HEK293 (cell line): Measurements from ENCODE around the gene KIF13A.
"Not testable (repeated sequence)": the region's sequence is repeated elsewhere in the genome, so short reads cannot be mapped to it uniquely, and the experiment has no call there.

Experiments
- CTCF ChIA-PET: fragments of 350-600 bp; formaldehyde crosslinking; extraction: SDS; loops from one replicate; lab custom pipeline; 2021; ENCODE audit warnings: antibody characterized with exemption; lab: Yijun Ruan, JAX
- POLR2A ChIA-PET: fragments of 300-600 bp; formaldehyde crosslinking; extraction: SDS; loops from one replicate; lab custom pipeline; 2020; ENCODE audit warnings: antibody characterized with exemption, inconsistent platforms; lab: Yijun Ruan, JAX
- H3K27ac ChIP-seq: fragments of 200-500 bp; sonication (Bioruptor generic); 2 replicates; pipeline ENCODE4 v1.5.1; 2014; ENCODE audit warnings: low read depth, low read length, control low read depth, inconsistent platforms; ENCODE audit errors: extremely low read depth
- H3K36me3 ChIP-seq, 2 experiments: fragments of 200-500 bp in 1 of 2; sonication (Bioruptor generic) in 1 of 2; 1 replicate in 1 of 2; 2 replicates in 1 of 2; pipeline ENCODE4 v1.5.1; 2014 to 2017; ENCODE audit warnings: inconsistent platforms in 2 of 2, low read length in 2 of 2; ENCODE audit not compliant: control insufficient read depth in 2 of 2, insufficient read depth in 1 of 2
- H3K4me1 ChIP-seq: fragments of 200-500 bp; sonication (Bioruptor generic); 2 replicates; pipeline ENCODE4 v1.5.1; 2014; ENCODE audit warnings: mild to moderate bottlenecking, low read length, inconsistent platforms; ENCODE audit not compliant: control insufficient read depth, insufficient read depth
- H3K4me3 ChIP-seq: 2 replicates; pipeline ENCODE4 v1.5.1; 2011; ENCODE audit warnings: low read depth, mild to moderate bottlenecking, control low read depth, low read length, moderate library complexity
- H3K9me3 ChIP-seq: fragments of 200-500 bp; sonication (Bioruptor generic); 2 replicates; pipeline ENCODE4 v1.5.1; 2014; ENCODE audit warnings: low read depth, low read length, inconsistent platforms; ENCODE audit not compliant: control insufficient read depth, insufficient read depth
- GLI4 ChIP-seq: fragments of 450-650 bp; formaldehyde crosslinking; IDR thresholded peaks from 2 replicates; pipeline ENCODE4 v1.5.1; 2016; ENCODE audit warnings: missing biosample characterization, missing genetic modification characterization
- GLIS2 ChIP-seq: fragments of 450-650 bp; formaldehyde crosslinking; IDR thresholded peaks from 2 replicates; pipeline ENCODE4 v1.5.1; 2016; ENCODE audit warnings: missing biosample characterization, missing genetic modification characterization
- KLF1 ChIP-seq: fragments of 450-650 bp; formaldehyde crosslinking; IDR thresholded peaks from 2 replicates; pipeline ENCODE4 v1.5.1; 2016; ENCODE audit warnings: missing biosample characterization, missing genetic modification characterization
- REST ChIP-seq: fragments of 450-650 bp; formaldehyde crosslinking; IDR thresholded peaks from 2 replicates; pipeline ENCODE4 v1.5.1; 2016; ENCODE audit warnings: missing biosample characterization, missing genetic modification characterization
- SALL2 ChIP-seq: fragments of 450-650 bp; formaldehyde crosslinking; IDR thresholded peaks from 2 replicates; pipeline ENCODE4 v1.5.0; 2017; ENCODE audit warnings: missing biosample characterization, mild to moderate bottlenecking, missing genetic modification characterization, borderline replicate concordance
- ZBTB48 ChIP-seq: fragments of 450-650 bp; formaldehyde crosslinking; IDR thresholded peaks from 2 replicates; pipeline ENCODE4 v1.5.1; 2016; ENCODE audit warnings: missing biosample characterization, missing genetic modification characterization
- ZEB2 ChIP-seq: fragments of 450-650 bp; formaldehyde crosslinking; IDR thresholded peaks from 2 replicates; pipeline ENCODE4 v1.5.1; 2016; ENCODE audit warnings: missing biosample characterization, missing genetic modification characterization
- ZFP3 ChIP-seq: fragments of 450-650 bp; formaldehyde crosslinking; IDR thresholded peaks from 2 replicates; pipeline ENCODE4 v1.5.1; 2016; ENCODE audit warnings: low read depth, missing biosample characterization, missing genetic modification characterization
- ZNF10 ChIP-seq: fragments of 450-650 bp; formaldehyde crosslinking; IDR thresholded peaks from 2 replicates; pipeline ENCODE4 v1.5.1; 2017; ENCODE audit warnings: missing biosample characterization, missing genetic modification characterization
- ZNF18 ChIP-seq: fragments of 450-650 bp; formaldehyde crosslinking; IDR thresholded peaks from 2 replicates; pipeline ENCODE4 v1.5.1; 2016; ENCODE audit warnings: missing biosample characterization, missing genetic modification characterization
- ZNF2 ChIP-seq: fragments of 450-650 bp; formaldehyde crosslinking; IDR thresholded peaks from 2 replicates; pipeline ENCODE4 v1.5.1; 2016; ENCODE audit warnings: missing biosample characterization, missing genetic modification characterization
- ZNF549 ChIP-seq: fragments of 450-650 bp; IDR thresholded peaks from 2 replicates; pipeline ENCODE4 v1.5.1; 2018; ENCODE audit warnings: missing biosample characterization, missing genetic modification characterization, mild to moderate bottlenecking, inconsistent platforms, moderate library complexity
- ZNF558 ChIP-seq: fragments of 450-650 bp; formaldehyde crosslinking; IDR thresholded peaks from 2 replicates; pipeline ENCODE4 v1.5.1; 2016; ENCODE audit warnings: missing biosample characterization, missing genetic modification characterization
- ZNF677 ChIP-seq: fragments of 450-650 bp; IDR thresholded peaks from 2 replicates; pipeline ENCODE4 v1.5.0; 2018; ENCODE audit warnings: missing biosample characterization, mild to moderate bottlenecking, missing genetic modification characterization, moderate library complexity
- ZNF776 ChIP-seq: fragments of 450-650 bp; formaldehyde crosslinking; IDR thresholded peaks from 2 replicates; pipeline ENCODE4 v1.5.0; 2017; ENCODE audit warnings: missing biosample characterization, missing genetic modification characterization, borderline replicate concordance
- TF ChIP-seq, protein P1 (sequence below): fragments of 450-650 bp; formaldehyde crosslinking; IDR thresholded peaks from 2 replicates; pipeline ENCODE4 v1.5.1; 2016; ENCODE audit warnings: missing biosample characterization, missing genetic modification characterization
- TF ChIP-seq, protein P2 (sequence below): fragments of 450-650 bp; formaldehyde crosslinking; IDR thresholded peaks from 2 replicates; pipeline ENCODE4 v1.5.1; 2016; ENCODE audit warnings: missing biosample characterization, missing genetic modification characterization
- TF ChIP-seq, protein P3 (sequence below): fragments of 450-650 bp; formaldehyde crosslinking; optimal IDR thresholded peaks from 2 replicates; pipeline ENCODE3; 2016; ENCODE audit warnings: missing biosample characterization, mild to moderate bottlenecking, missing genetic modification characterization
- TF ChIP-seq, protein P4 (sequence below): fragments of 450-650 bp; formaldehyde crosslinking; IDR thresholded peaks from 2 replicates; pipeline ENCODE4 v1.5.1; 2016; ENCODE audit warnings: missing biosample characterization, missing genetic modification characterization

The KIF13A gene

GRCh38 chr6:17858584-17858983 lies 128.9 kb downstream of the KIF13A start:
- H3K4me3 ChIP-seq = no peak overlapping the region
- no peak overlapping the region for H3K27ac ChIP-seq
- no peaks in the 10 kb centered on the region for H3K9me3 ChIP-seq
- H3K36me3 ChIP-seq = no peaks in the 10 kb centered on the region
- TF ChIP-seq, protein P1, sequence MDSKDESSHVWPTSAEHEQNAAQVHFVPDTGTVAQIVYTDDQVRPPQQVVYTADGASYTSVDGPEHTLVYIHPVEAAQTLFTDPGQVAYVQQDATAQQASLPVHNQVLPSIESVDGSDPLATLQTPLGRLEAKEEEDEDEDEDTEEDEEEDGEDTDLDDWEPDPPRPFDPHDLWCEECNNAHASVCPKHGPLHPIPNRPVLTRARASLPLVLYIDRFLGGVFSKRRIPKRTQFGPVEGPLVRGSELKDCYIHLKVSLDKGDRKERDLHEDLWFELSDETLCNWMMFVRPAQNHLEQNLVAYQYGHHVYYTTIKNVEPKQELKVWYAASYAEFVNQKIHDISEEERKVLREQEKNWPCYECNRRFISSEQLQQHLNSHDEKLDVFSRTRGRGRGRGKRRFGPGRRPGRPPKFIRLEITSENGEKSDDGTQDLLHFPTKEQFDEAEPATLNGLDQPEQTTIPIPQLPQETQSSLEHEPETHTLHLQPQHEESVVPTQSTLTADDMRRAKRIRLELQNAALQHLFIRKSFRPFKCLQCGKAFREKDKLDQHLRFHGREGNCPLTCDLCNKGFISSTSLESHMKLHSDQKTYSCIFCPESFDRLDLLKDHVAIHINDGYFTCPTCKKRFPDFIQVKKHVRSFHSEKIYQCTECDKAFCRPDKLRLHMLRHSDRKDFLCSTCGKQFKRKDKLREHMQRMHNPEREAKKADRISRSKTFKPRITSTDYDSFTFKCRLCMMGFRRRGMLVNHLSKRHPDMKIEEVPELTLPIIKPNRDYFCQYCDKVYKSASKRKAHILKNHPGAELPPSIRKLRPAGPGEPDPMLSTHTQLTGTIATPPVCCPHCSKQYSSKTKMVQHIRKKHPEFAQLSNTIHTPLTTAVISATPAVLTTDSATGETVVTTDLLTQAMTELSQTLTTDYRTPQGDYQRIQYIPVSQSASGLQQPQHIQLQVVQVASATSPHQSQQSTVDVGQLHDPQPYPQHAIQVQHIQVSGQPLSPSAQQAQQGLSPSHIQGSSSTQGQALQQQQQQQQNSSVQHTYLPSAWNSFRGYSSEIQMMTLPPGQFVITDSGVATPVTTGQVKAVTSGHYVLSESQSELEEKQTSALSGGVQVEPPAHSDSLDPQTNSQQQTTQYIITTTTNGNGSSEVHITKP = no peak
- TF ChIP-seq ZNF18 = no peak
- TF ChIP-seq, protein P2, sequence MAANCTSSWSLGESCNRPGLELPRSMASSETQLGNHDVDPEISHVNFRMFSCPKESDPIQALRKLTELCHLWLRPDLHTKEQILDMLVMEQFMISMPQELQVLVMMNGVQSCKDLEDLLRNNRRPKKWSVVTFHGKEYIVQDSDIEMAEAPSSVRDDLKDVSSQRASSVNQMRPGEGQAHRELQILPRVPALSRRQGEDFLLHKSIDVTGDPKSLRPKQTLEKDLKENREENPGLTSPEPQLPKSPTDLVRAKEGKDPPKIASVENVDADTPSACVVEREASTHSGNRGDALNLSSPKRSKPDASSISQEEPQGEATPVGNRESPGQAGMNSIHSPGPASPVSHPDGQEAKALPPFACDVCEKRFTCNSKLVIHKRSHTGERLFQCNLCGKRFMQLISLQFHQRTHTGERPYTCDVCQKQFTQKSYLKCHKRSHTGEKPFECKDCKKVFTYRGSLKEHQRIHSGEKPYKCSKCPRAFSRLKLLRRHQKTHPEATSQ (tag by site-specific recombination) = no peak
- TF ChIP-seq SALL2 (tag by site-specific recombination) = no peak
- TF ChIP-seq ZFP3 (tag by site-specific recombination) = no peak
- TF ChIP-seq, protein P3, sequence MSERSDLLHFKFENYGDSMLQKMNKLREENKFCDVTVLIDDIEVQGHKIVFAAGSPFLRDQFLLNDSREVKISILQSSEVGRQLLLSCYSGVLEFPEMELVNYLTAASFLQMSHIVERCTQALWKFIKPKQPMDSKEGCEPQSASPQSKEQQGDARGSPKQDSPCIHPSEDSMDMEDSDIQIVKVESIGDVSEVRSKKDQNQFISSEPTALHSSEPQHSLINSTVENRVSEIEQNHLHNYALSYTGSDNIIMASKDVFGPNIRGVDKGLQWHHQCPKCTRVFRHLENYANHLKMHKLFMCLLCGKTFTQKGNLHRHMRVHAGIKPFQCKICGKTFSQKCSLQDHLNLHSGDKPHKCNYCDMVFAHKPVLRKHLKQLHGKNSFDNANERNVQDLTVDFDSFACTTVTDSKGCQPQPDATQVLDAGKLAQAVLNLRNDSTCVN (tag by site-specific recombination) = no peak
- TF ChIP-seq ZNF549 (tag by site-specific recombination) = no peak
- TF ChIP-seq, protein P4, sequence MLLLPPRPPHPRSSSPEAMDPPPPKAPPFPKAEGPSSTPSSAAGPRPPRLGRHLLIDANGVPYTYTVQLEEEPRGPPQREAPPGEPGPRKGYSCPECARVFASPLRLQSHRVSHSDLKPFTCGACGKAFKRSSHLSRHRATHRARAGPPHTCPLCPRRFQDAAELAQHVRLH (tag by site-specific recombination) = no peak
- no peak for TF ChIP-seq ZNF677
- TF ChIP-seq ZEB2 (tag by site-specific recombination) = no peak
- no peak for TF ChIP-seq GLIS2 (tag by site-specific recombination)
- no peak for TF ChIP-seq ZNF10 (tag by site-specific recombination)
- TF ChIP-seq ZNF776 (tag by site-specific recombination) = no peak
- TF ChIP-seq KLF1 (tag by site-specific recombination) = no peak
- TF ChIP-seq GLI4 (tag by site-specific recombination) = no peak
- TF ChIP-seq REST = no peak
- TF ChIP-seq ZNF558 (tag by site-specific recombination) = no peak
- no peak for TF ChIP-seq ZNF2 (tag by site-specific recombination)
- TF ChIP-seq ZBTB48 (tag by site-specific recombination) = no peak
- TF ChIP-seq, all 188 proteins: peak for 0
- CTCF ChIA-PET = no interaction called here
- POLR2A ChIA-PET = no interaction called here
- no peaks in the 10 kb centered on the region for H3K4me1 ChIP-seq

DNA sequence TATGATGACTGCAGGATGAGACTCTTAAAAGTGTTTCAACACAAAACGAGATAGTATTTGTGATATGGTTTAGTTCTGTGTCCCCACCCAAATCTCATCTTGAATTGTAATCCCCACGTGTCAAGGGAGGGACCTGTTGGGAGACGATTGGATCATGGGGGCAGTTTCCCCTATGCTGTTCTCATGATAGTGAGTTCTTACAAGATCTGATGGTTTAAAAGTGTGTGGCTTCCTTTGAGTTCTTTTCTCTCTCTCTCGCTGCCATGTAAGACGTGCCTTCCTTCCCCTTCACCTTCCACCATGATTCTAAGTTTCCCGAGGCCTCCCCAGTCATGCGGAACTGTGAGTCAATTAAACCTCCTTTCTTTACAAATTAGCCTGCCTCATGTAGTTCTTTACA lies 130.2 kb downstream of the KIF13A start:
- POLR2A ChIA-PET, CTCF ChIA-PET: not testable (repeated sequence)

More for the DNA sequence above, 130.2 kb downstream of the KIF13A start:
- not testable (repeated sequence) for H3K4me3 ChIP-seq, H3K4me1 ChIP-seq, H3K36me3 ChIP-seq, H3K9me3 ChIP-seq, H3K27ac ChIP-seq
